ENCODE measurements around the gene PLA2G2C. TPM values are rescaled to one million over a fixed set of nuclear protein-coding genes. Genes with fewer than 3 reads are reported as not detected.

The PLA2G2C gene
- total and polyA plus RNA-seq, 10 donors = 0.17 TPM; not detected in 9

DNA sequence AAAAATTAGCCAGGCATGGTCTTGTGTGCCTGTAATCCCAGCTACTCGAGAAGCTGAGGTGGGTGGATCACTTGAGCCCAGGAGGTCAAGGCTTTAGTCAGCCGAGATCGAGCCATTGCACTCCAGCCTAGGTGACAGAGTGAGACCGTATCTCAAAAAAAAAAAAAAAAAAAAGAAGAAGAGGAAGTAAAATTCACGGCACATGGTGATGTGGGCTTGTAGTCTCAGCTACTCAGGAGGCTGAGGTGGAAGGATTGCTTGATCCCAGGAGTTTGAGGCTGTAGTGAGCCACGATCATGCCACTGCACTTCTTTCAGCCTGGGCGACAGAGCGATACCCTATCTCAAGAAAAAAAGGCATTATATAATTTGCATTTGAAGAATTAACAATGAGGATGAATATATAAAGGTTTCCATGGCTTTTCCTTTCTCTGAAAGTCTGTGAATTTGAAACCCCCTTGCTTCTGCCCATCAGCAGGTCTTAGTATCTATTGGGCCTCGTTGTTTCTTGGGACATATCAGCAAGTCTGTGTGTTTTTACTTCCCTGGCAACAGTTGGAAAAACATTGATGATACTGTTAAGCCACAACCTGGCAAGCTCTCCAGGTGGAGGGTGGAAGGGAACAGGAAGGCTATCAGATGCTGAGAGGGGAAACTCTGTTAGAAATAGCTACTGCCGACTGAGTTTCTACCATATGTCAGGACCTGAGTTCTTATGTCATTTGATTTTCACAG is 62.4 kb downstream of the PLA2G2C start:
- Histone ChIP-seq H3K36me3 (no peaks in the 10 kb centered on the region), H3K4me3 (no peak overlapping the region), H3K27ac (no peak overlapping the region), H3K4me1 (peaks cover 0 to 41% (median 19%) of the 10 kb centered on the region in 6 donors), H3K9me3 (peaks cover 0 to 2% (median 0%) of the 10 kb centered on the region in 8 donors), H3K27me3 (replicated peaks in 1 of 7) (no peaks in the 10 kb centered on the region)
- TF ChIP-seq POLR2A (IDR thresholded peaks at IDR 0.05) = no peak
- WGBS, 5 donors = 49 to 54% (median 50%) methylated on average over 9 to 10 of the region's 10 CpGs
- intact Hi-C loops (cut with DNase I; ENCODE audit: low total_unique reads) = no loop called here
- DNase-seq = no peak

- intact Hi-C loops (cut with DNase I; ENCODE audit: low total_unique reads) = no loop called here
- Histone ChIP-seq H3K4me1 (peaks cover 0 to 33% (median 17%) of the 10 kb centered on the region in 6 donors), H3K27me3 (replicated peaks in 1 of 7) (no peaks in the 10 kb centered on the region), H3K4me3 (no peak overlapping the region), H3K9me3 (no peaks in the 10 kb centered on the region), H3K36me3 (no peaks in the 10 kb centered on the region), H3K27ac (no peak overlapping the region)
- 89 to 98% (median 93%) methylated on average over 4 of the region's 4 CpGs for WGBS, 5 donors
- TF ChIP-seq POLR2AphosphoS5 (IDR thresholded peaks at IDR 0.05) = no peak
- TF ChIP-seq CTCF (IDR thresholded peaks at IDR 0.05 in 8 of 11, conservative IDR thresholded peaks at IDR 0.05 in 3 of 11) = no peak
- TF ChIP-seq POLR2A (IDR thresholded peaks at IDR 0.05) = no peak
- DNase-seq = no peak
These were observed 65.5 kb downstream of the PLA2G2C start for GRCh38 chr1:20120796-20121195.

DNA sequence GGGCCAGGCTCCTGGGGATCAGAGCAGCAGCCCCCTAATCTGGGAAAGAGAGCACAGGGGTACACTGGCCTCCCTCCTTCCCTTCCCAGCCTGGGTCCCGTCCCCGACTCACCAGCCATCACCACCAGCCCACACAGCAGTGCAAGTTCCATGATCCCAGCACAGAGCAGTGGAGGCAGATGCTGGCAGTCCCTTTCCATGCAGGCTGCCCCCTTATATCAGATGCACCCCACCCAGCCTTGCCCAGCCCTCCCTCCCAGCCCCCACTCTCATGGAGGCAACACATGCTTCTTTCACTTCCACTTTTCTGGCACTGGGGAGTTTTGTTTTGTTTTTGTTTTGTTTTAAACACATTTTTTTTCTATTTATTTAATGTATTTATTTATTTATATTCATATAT is 67.0 kb downstream of the PLA2G2C start, which contains the start of gene PLA2G2D:
Gene PLA2G2D (minus strand): TSS at position 190 of the 400 bp plus-strand sequence. CDS start 38 bp downstream, at position 152.
- WGBS, 5 donors = 70 to 96% (median 85%) methylated on average over 2 of the region's 2 CpGs
- peak within 1 kb of the TSS in 3 of 8 donors; percentile 16 to 51 (median 44) for H3K27ac ChIP-seq

GRCh38 chr1:20117236-20117635 is 69.1 kb downstream of the PLA2G2C start:
- DNase-seq = no peak
- Histone ChIP-seq H3K27me3 (replicated peaks in 1 of 7) (no peaks in the 10 kb centered on the region), H3K4me3 (no peak overlapping the region), H3K4me1 (peaks cover 0 to 17% (median 9%) of the 10 kb centered on the region in 6 donors), H3K36me3 (no peaks in the 10 kb centered on the region), H3K27ac (no peak overlapping the region), H3K9me3 (no peaks in the 10 kb centered on the region)
- no peak for TF ChIP-seq POLR2AphosphoS5 (IDR thresholded peaks at IDR 0.05)
- TF ChIP-seq CTCF (IDR thresholded peaks at IDR 0.05 in 8 of 11, conservative IDR thresholded peaks at IDR 0.05 in 3 of 11) = no peak
- TF ChIP-seq POLR2A (IDR thresholded peaks at IDR 0.05) = no peak
- intact Hi-C loops (cut with DNase I; ENCODE audit: low total_unique reads) = no loop called here

More for the DNA sequence above, 67.0 kb downstream of the PLA2G2C start, which contains the start of gene PLA2G2D:
- Histone ChIP-seq H3K4me1 (peaks cover 0 to 28% (median 16%) of the 10 kb centered on the region in 6 donors), H3K27me3 (replicated peaks in 1 of 7) (no peaks in the 10 kb centered on the region), H3K9me3 (no peaks in the 10 kb centered on the region), H3K36me3 (no peaks in the 10 kb centered on the region), H3K4me3 (no peak within 1 kb of the TSS)
- no peak for DNase-seq
- intact Hi-C loops (cut with DNase I; ENCODE audit: low total_unique reads) = no loop called here
- TF ChIP-seq POLR2AphosphoS5 (IDR thresholded peaks at IDR 0.05) (no peak), POLR2A (IDR thresholded peaks at IDR 0.05) (no peak), CTCF (IDR thresholded peaks at IDR 0.05 in 8 of 11, conservative IDR thresholded peaks at IDR 0.05 in 3 of 11) (no peak)
